ENCODE measurements around the gene CARMIL1.

CARMIL1 gene

GRCh38 chr6:25278914-25279747 is at the start of gene CARMIL1:
TSS of gene CARMIL1 (plus strand) at chr6:25279374. CDS start at chr6:25279796, 422 bp downstream.
- peak; percentile 96 for DNase-seq

GRCh38 chr6:25229671-25230321 is 49.4 kb upstream of the CARMIL1 start:
- no peak for DNase-seq

- DNase-seq: no peak
Measured at GRCh38 chr6:25232479-25232878, 46.7 kb upstream of the CARMIL1 start.

GRCh38 chr6:25233226-25233625 is 45.9 kb upstream of the CARMIL1 start:
- no peak for DNase-seq

GRCh38 chr6:25237579-25237978 is 41.6 kb upstream of the CARMIL1 start:
- DNase-seq: no peak

- DNase-seq: no peak
Measured at GRCh38 chr6:25239059-25239458, 40.1 kb upstream of the CARMIL1 start.

- DNase-seq: no peak
Measured at GRCh38 chr6:25239498-25239897, 39.7 kb upstream of the CARMIL1 start.

- DNase-seq: peak; percentile 84
Measured at GRCh38 chr6:25242567-25242966, 36.6 kb upstream of the CARMIL1 start.

GRCh38 chr6:25244865-25245264 is 34.3 kb upstream of the CARMIL1 start:
- no peak for DNase-seq

GRCh38 chr6:25248123-25248522 is 31.1 kb upstream of the CARMIL1 start:
- peak; percentile 44 for DNase-seq

GRCh38 chr6:25249133-25249532 is 30.0 kb upstream of the CARMIL1 start:
- DNase-seq: no peak

- peak; percentile 54 for DNase-seq
Measured at GRCh38 chr6:25250878-25251277, 28.3 kb upstream of the CARMIL1 start.

GRCh38 chr6:25251426-25251825 is 27.7 kb upstream of the CARMIL1 start:
- no peak for DNase-seq

GRCh38 chr6:25253351-25253750 is 25.8 kb upstream of the CARMIL1 start:
- no peak for DNase-seq

- DNase-seq: no peak
Measured at GRCh38 chr6:25254671-25255070, 24.5 kb upstream of the CARMIL1 start.

- DNase-seq: no peak
Measured at GRCh38 chr6:25257686-25258348, 21.4 kb upstream of the CARMIL1 start.

GRCh38 chr6:25259756-25260155 is 19.4 kb upstream of the CARMIL1 start:
- no peak for DNase-seq

- DNase-seq: no peak
Measured at GRCh38 chr6:25263657-25264056, 15.5 kb upstream of the CARMIL1 start.

- no peak for DNase-seq
Measured at GRCh38 chr6:25266456-25267100, 12.6 kb upstream of the CARMIL1 start.

GRCh38 chr6:25267662-25268061 is 11.5 kb upstream of the CARMIL1 start:
- no peak for DNase-seq

GRCh38 chr6:25270559-25270958 is 8.6 kb upstream of the CARMIL1 start:
- peak; percentile 55 for DNase-seq

- DNase-seq: no peak
Measured at GRCh38 chr6:25275436-25275835, 3.7 kb upstream of the CARMIL1 start.

GRCh38 chr6:25277386-25277785 is 1.8 kb upstream of the CARMIL1 start:
- no peak for DNase-seq

All from DMS53 (cell line).